GM23248 (cell line): ENCODE measurements around the gene BBOX1. TPM values are rescaled to one million over a fixed set of nuclear protein-coding genes. Genes with fewer than 3 reads are reported as not detected.
A peak's percentile ranks its signal among the peaks of the same experiment; 100 is the strongest.
"Not testable (repeated sequence)": the region's sequence is repeated elsewhere in the genome, so short reads cannot be mapped to it uniquely, and the experiment has no call there.

Experiments
- DNase-seq: peaks from one replicate; pipeline ENCODE4 v3.0.0-alpha.2; 2015
- H2AFZ ChIP-seq: fragments of 200-600 bp; sonication (generic); 2 replicates; pipeline ENCODE4 v1.6.1; 2016; ENCODE audit warnings: antibody characterized with exemption
- H3F3A ChIP-seq: fragments of 200-600 bp; sonication (generic); 2 replicates; pipeline ENCODE4 v1.6.1; 2016; ENCODE audit warnings: mild to moderate bottlenecking, antibody characterized with exemption, mixed run types; ENCODE audit not compliant: insufficient read depth
- H3K27ac ChIP-seq: fragments of 200-600 bp; sonication (generic); 2 replicates; pipeline ENCODE4 v1.5.1; 2016; ENCODE audit warnings: mild to moderate bottlenecking
- H3K27me3 ChIP-seq: fragments of 200-600 bp; sonication (generic); replicated peaks from 2 replicates; pipeline ENCODE4 v1.6.1; 2016; ENCODE audit warnings: mild to moderate bottlenecking; ENCODE audit not compliant: insufficient read depth
- H3K36me3 ChIP-seq: fragments of 200-600 bp; sonication (generic); 2 replicates; pipeline ENCODE4 v1.6.1; 2016; ENCODE audit warnings: low read depth, mild to moderate bottlenecking
- H3K4me1 ChIP-seq: fragments of 200-600 bp; sonication (generic); 2 replicates; pipeline ENCODE4 v1.6.1; 2016; ENCODE audit warnings: mild to moderate bottlenecking; ENCODE audit not compliant: insufficient read depth
- H3K4me2 ChIP-seq: fragments of 200-600 bp; sonication (generic); one replicate; pipeline ENCODE4 v1.6.1; 2016; ENCODE audit warnings: mild to moderate bottlenecking; ENCODE audit not compliant: unreplicated experiment
- H3K4me3 ChIP-seq: fragments of 200-600 bp; sonication (generic); 2 replicates; pipeline ENCODE4 v1.5.1; 2016; ENCODE audit warnings: mild to moderate bottlenecking
- H3K79me2 ChIP-seq: fragments of 200-600 bp; sonication (generic); 2 replicates; pipeline ENCODE4 v1.6.1; 2016; ENCODE audit warnings: mild to moderate bottlenecking; ENCODE audit not compliant: insufficient read depth
- H3K9ac ChIP-seq: fragments of 200-600 bp; sonication (generic); 2 replicates; pipeline ENCODE4 v1.6.1; 2016; ENCODE audit warnings: mild to moderate bottlenecking
- H3K9me2 ChIP-seq: fragments of 200-600 bp; sonication (generic); 2 replicates; pipeline ENCODE4 v1.6.1; 2016; ENCODE audit warnings: mixed run types, mild to moderate bottlenecking, moderate library complexity; ENCODE audit not compliant: insufficient read depth
- H3K9me3 ChIP-seq: fragments of 200-600 bp; sonication (generic); one replicate; pipeline ENCODE4 v1.6.1; 2017; ENCODE audit warnings: low read depth
- H4K20me1 ChIP-seq: fragments of 200-600 bp; sonication (generic); 2 replicates; pipeline ENCODE4 v1.6.0; 2016; ENCODE audit not compliant: insufficient read depth
- EZH2 ChIP-seq: fragments of 200-600 bp; sonication (generic); IDR thresholded peaks from 2 replicates; pipeline ENCODE4 v1.6.1; 2018; ENCODE audit warnings: antibody characterized with exemption, mild to moderate bottlenecking; ENCODE audit not compliant: insufficient read depth, poor library complexity, severe bottlenecking
- EZH2phosphoT487 ChIP-seq: fragments of 200-600 bp; sonication (generic); IDR thresholded peaks from 2 replicates; pipeline ENCODE4 v1.6.1; 2018; ENCODE audit warnings: antibody characterized with exemption, moderate library complexity, mild to moderate bottlenecking, low read depth; ENCODE audit not compliant: insufficient read depth
- WGBS, 2 experiments: methylation state at CpG; one replicate each; pipeline ENCODE4 v1.1.6; 2015 to 2017; ENCODE audit warnings: low lambda C conversion rate in 2 of 2, low coverage in 1 of 2; ENCODE audit errors: missing lambda C conversion rate in 2 of 2; 5-methylcytosine and 5-hydroxymethylcytosine counted together
- in situ Hi-C: fragments of 300-500 bp; cut with MboI; formaldehyde crosslinking; loops from 2 replicates; pipeline ENCODE4 v1.15.0; 2020
- polyA plus RNA-seq: library from polyadenylated mRNA; unstranded; fragments of >200 nt; fragmentation: Nextera tagmentation; extraction: Ambion mirVana; gene quantifications from 2 replicates; pipeline ENCODE4 v1.2.1, GENCODE V29; 2016
- total RNA-seq: library from RNA; depleted of rRNA; stranded (reverse); fragments of >200 nt; shearing (Covaris generic); gene quantifications from 2 replicates; pipeline ENCODE4 v1.2.3, GENCODE V29; 2014

The BBOX1 gene
- total and polyA plus RNA-seq, 2 experiments from 2014 or later: 0.23 TPM; not detected in 1

DNA sequence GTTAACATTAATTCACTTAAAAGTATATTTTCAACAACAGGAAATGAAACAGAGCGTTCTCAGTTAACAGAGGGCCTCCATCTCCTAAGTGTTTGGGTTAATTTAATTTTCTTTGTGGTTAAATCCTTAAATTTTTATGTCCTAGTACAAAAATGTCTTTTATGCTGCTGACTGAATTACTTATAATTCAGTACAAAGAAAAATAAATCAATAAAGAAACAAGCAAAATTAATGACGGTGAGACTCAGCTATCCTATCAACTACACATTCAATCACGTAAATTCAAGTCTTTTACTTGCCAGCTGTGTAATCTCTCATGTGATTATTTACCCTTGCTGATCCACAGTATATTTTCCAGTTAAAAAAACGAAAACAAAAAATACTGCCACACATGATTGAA is 81.4 kb downstream of the BBOX1 start:
- peaks cover 26% of the 10 kb centered on the region for H3K4me1 ChIP-seq
- no peak overlapping the region for H2AFZ ChIP-seq
- no peaks in the 10 kb centered on the region for H3K36me3 ChIP-seq
- H3F3A ChIP-seq: peaks cover 8% of the 10 kb centered on the region
- H3K79me2 ChIP-seq: no peaks in the 10 kb centered on the region
- H3K4me3 ChIP-seq: no peak overlapping the region
- 93 to 94% methylated on average over 4 of the region's 4 CpGs for WGBS, 2 experiments
- H3K4me2 ChIP-seq: no peak overlapping the region
- H3K27me3 ChIP-seq: no peaks in the 10 kb centered on the region
- DNase-seq: no peak
- no peak for TF ChIP-seq EZH2
- no peak for TF ChIP-seq EZH2phosphoT487
- no peaks in the 10 kb centered on the region for H3K9me3 ChIP-seq
- H3K9ac ChIP-seq: no peak overlapping the region
- no peaks in the 10 kb centered on the region for H3K9me2 ChIP-seq
- in situ Hi-C loops: no loop called here
- H3K27ac ChIP-seq: no peak overlapping the region
- no peaks in the 10 kb centered on the region for H4K20me1 ChIP-seq

DNA sequence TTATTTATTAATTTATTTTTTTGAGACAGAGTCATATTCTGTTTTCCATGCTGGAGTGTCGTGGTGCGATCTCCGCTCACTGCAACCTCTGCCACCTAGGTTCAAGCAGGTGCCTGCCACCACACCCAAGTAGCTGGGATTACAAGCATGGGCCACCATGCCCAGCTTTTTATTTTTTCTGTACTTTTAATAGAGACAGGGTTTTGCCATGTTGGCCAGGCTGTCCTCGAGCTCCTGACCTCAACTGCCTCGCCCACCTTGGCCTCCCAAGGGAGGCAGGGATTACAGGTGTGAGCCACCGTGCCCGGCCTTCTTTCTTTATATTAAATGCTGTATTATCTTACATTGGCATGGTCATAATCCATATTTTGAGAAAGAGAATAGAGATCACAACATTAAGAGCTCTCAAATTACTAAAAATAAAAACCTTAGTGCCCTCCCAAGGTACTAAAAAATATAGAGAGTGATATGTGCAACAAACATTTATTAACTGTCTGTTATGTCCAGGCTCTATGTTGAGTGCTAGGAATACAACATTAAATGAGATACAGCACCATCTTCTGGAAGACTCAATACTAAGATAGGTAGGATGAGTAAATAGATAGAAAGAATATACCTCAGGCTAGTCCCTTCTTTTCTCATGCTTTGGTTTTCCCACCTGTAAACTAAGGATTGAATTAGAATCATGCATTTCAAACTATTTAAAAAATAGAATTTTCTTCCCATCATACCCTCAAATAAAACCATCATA is 84.1 kb downstream of the BBOX1 start:
- H3K36me3 ChIP-seq: no peaks in the 10 kb centered on the region
- H3K9ac ChIP-seq: no peak overlapping the region
- H3K27me3 ChIP-seq: no peaks in the 10 kb centered on the region
- H4K20me1 ChIP-seq: no peaks in the 10 kb centered on the region
- no peaks in the 10 kb centered on the region for H3K9me3 ChIP-seq
- in situ Hi-C loops: no loop called here
- H2AFZ ChIP-seq: no peak overlapping the region
- TF ChIP-seq EZH2 (no peak), EZH2phosphoT487 (no peak)
- 80 to 82% methylated on average over 7 of the region's 7 CpGs for WGBS, 2 experiments
- no peak overlapping the region for H3K4me2 ChIP-seq
- H3K4me3 ChIP-seq: no peak overlapping the region
- H3K9me2 ChIP-seq: no peaks in the 10 kb centered on the region
- H3K27ac ChIP-seq: no peak overlapping the region
- H3F3A ChIP-seq: 0 out of 2 replicates have a peak, but pooled peaks cover 3% of the 10 kb centered on the region
- peak; percentile 57 for DNase-seq
- no peaks in the 10 kb centered on the region for H3K79me2 ChIP-seq
- peaks cover 7% of the 10 kb centered on the region for H3K4me1 ChIP-seq

- no peak for DNase-seq
- Histone ChIP-seq H3K4me1 (no peaks in the 10 kb centered on the region), H3K27me3 (no peaks in the 10 kb centered on the region), H4K20me1 (no peaks in the 10 kb centered on the region), H3K36me3 (no peaks in the 10 kb centered on the region), H3K79me2 (no peaks in the 10 kb centered on the region), H3K9me2 (no peaks in the 10 kb centered on the region), H3K4me3 (no peak overlapping the region), H3K9ac (no peak overlapping the region), H3K9me3 (no peaks in the 10 kb centered on the region), H2AFZ (no peak overlapping the region), H3F3A (no peaks in the 10 kb centered on the region), H3K27ac (no peak overlapping the region), H3K4me2 (no peak overlapping the region)
- in situ Hi-C loops: no loop called here
- TF ChIP-seq EZH2phosphoT487 (no peak), EZH2 (no peak)
Measured at GRCh38 chr11:27129686-27130085, 89.1 kb downstream of the BBOX1 start.

GRCh38 chr11:27130806-27131205 is 90.2 kb downstream of the BBOX1 start:
- TF ChIP-seq EZH2 (no peak), EZH2phosphoT487 (no peak)
- H3K4me2 ChIP-seq: no peak overlapping the region
- no peak overlapping the region for H3K27ac ChIP-seq
- H3K4me1 ChIP-seq: no peaks in the 10 kb centered on the region
- no peak overlapping the region for H2AFZ ChIP-seq
- no peaks in the 10 kb centered on the region for H3K9me2 ChIP-seq
- no peaks in the 10 kb centered on the region for H3F3A ChIP-seq
- in situ Hi-C loops: no loop called here
- no peak for DNase-seq
- H3K79me2 ChIP-seq: no peaks in the 10 kb centered on the region
- H3K4me3 ChIP-seq: no peak overlapping the region
- no peaks in the 10 kb centered on the region for H3K27me3 ChIP-seq
- H3K9me3 ChIP-seq: no peaks in the 10 kb centered on the region
- H3K36me3 ChIP-seq: no peaks in the 10 kb centered on the region
- no peaks in the 10 kb centered on the region for H4K20me1 ChIP-seq
- H3K9ac ChIP-seq: no peak overlapping the region

DNA sequence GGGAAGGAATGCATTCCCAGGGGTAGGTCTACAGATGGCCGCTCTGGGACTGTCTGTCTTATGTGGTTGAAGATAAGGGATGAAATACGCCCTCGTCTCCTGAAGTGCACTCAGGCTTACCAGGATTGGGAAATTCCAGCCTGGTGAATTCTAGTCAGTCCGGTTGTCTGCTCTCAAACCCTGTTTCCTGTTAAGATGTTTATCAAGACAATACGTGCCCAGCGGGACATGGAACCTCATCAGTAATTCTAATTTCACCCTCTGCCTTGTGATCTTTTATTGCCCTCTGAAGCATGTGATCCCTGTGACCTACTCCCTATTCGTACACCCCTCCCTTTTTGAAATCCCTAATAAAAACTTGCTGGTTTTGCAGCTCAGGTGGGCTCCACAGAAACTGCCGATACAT is 95.3 kb downstream of the BBOX1 start:
- H3K9me2 ChIP-seq, H3K27ac ChIP-seq, in situ Hi-C loops, H4K20me1 ChIP-seq, H3K4me3 ChIP-seq, H3K9me3 ChIP-seq, H3K9ac ChIP-seq, H3K79me2 ChIP-seq, H3F3A ChIP-seq, H3K36me3 ChIP-seq, H3K4me2 ChIP-seq, DNase-seq, H3K27me3 ChIP-seq, H2AFZ ChIP-seq, H3K4me1 ChIP-seq: not testable (repeated sequence)
- WGBS, 2 experiments: 89% methylated on average over 8 of the region's 8 CpGs
